ENCODE measurements around the gene STOML1. TPM values are rescaled to one million over a fixed set of nuclear protein-coding genes. Genes with fewer than 3 reads are reported as not detected.

The STOML1 gene
- total RNA-seq, 1 donor: 19.0 TPM

GRCh38 chr15:73992594-73992898 is 451 bp upstream of the STOML1 start:
- no peak for TF ChIP-seq CTCF (IDR thresholded peaks at IDR 0.05; ENCODE audit: insufficient read depth, low read depth, low read length)
- H3K4me3 ChIP-seq (ENCODE audit: low read depth, low read length): peak overlapping the region; percentile 26
- no peak for DNase-seq (ENCODE audit: low read depth)

- H3K4me3 ChIP-seq (ENCODE audit: low read depth, low read length): peak overlapping the region; percentile 69
- no peak for TF ChIP-seq CTCF (IDR thresholded peaks at IDR 0.05; ENCODE audit: insufficient read depth, low read depth, low read length)
- DNase-seq (ENCODE audit: low read depth): peak; percentile 55
Measured at GRCh38 chr15:73991260-73991659, 835 bp downstream of the STOML1 start.

GRCh38 chr15:73990250-73991005 is 1.7 kb downstream of the STOML1 start:
- no peak for DNase-seq (ENCODE audit: low read depth)
- no peak overlapping the region for H3K4me3 ChIP-seq (ENCODE audit: low read depth, low read length)
- no peak for TF ChIP-seq CTCF (IDR thresholded peaks at IDR 0.05; ENCODE audit: insufficient read depth, low read depth, low read length)

GRCh38 chr15:73989001-73989798 is 2.9 kb downstream of the STOML1 start:
- peak; percentile 85 for DNase-seq (ENCODE audit: low read depth)
- H3K4me3 ChIP-seq (ENCODE audit: low read depth, low read length): no peak overlapping the region
- no peak for TF ChIP-seq CTCF (IDR thresholded peaks at IDR 0.05; ENCODE audit: insufficient read depth, low read depth, low read length)

GRCh38 chr15:73988445-73988969 is 3.6 kb downstream of the STOML1 start:
- DNase-seq (ENCODE audit: low read depth): no peak
- TF ChIP-seq CTCF (IDR thresholded peaks at IDR 0.05; ENCODE audit: insufficient read depth, low read depth, low read length): no peak
- no peak overlapping the region for H3K4me3 ChIP-seq (ENCODE audit: low read depth, low read length)

- no peak for TF ChIP-seq CTCF (IDR thresholded peaks at IDR 0.05; ENCODE audit: insufficient read depth, low read depth, low read length)
- DNase-seq (ENCODE audit: low read depth): no peak
- H3K4me3 ChIP-seq (ENCODE audit: low read depth, low read length): no peak overlapping the region
Measured at GRCh38 chr15:73987681-73988444, 4.2 kb downstream of the STOML1 start.
